NCI-H345 treated with DMSO at 0.1 percent for 48 hours (cell line): ENCODE measurements around the gene NKD1.

ENCODE experiments used
- DNase-seq: peaks from one replicate; lab custom pipeline; 2025; ENCODE audit not compliant: unreplicated experiment; lab: John Stamatoyannopoulos, UW

NKD1 gene

DNA sequence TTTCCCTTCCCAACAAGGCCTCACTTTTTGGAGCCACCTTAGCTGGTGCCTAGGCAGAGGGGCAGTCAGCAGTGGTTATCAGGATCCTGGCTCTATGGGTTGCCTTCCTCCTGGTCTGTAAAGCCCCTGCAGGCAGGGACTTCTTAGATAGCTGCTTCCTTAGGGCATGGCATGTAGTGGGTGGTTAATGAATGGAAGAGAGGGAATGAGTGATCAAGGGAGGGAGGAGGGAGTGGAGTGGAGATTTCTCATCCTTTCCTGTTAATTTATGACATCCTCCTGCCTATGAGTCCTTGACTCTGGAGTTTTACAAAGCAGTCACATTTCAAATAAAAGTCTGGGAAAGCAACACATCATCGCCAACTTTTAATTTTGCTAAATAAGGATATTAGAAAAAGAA is 92.2 kb downstream of the NKD1 start:
- DNase-seq = no peak

DNA sequence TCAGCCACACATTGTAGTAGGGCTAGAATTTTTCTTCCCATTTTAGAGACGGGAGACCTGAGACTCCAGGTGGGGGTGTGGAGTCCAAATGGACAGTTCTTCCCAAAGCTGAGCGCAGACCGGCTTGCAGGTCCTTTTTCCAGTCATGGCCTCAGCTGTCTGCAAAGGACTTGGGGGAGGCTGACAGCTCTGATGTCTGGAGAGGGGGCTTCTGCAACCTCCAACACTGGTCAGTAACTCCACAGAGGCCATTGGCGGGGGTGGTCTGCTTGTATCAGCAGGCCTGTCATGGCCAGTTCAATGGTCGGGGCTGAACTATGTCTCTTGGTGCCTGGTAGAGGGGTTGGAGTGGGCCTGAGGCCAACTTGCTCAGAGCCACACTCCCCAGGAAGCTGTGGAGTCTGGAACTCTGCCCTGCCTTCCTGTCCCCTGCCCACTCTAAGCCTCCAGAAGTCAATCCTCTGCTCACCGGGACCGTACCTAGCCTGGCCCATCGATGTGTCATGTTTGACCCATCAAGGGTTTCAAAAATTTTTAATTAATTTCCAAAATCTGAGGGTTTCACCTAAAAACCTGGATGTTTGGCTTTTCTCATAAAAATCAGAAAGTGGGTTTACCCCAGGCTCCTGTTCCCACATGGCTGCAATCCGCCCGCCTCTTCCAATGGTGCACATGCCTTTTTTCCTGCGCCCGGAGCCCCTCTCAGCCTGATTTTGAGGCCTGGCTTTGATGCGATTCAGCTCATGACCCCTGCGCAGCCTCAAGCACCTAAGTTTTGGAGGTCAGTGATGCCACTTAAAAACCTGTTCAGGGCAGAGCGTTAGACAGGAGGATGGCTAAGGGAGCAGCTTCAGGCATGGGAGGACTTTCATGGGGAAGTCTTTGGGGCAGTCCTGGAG is 93.0 kb downstream of the NKD1 start:
- no peak for DNase-seq

DNA sequence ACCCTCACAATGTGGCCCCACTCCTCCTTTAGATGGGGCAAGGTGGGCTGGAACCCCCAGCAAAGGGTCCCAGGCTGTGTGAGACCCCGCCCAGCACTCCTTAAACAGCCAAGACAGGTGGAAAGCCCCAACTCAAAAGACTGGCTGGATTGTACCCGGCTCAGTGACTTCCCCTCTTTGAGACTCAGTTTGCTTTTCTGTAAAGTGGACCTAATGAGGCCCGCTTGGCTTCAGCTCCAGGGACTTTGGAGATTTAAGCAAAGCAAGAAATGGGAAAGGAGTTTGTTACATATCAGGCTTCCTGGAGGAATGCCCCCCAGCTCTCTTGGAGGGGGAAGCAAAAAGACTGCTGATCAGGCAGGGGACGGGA is 93.6 kb downstream of the NKD1 start:
- DNase-seq = no peak

DNA sequence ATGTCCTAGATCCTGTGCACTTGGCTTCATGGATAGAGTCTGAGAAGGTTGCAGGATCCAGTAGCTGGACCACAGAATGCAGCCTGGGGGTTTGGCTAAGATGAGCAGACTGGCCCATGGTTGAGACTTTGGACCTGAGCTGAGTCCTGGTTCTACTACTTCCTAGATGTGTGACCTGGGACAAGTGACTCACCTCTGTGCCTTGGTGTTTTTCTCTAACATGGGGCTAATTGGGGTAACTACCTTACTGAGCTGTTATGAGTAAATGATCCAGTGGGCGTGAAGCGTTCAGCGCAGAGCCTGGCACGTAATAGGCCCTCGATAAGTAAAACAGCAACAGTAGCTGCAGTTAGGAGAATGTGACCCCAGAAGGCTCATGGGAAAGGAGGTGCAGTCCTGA is 94.2 kb downstream of the NKD1 start:
- no peak for DNase-seq

DNA sequence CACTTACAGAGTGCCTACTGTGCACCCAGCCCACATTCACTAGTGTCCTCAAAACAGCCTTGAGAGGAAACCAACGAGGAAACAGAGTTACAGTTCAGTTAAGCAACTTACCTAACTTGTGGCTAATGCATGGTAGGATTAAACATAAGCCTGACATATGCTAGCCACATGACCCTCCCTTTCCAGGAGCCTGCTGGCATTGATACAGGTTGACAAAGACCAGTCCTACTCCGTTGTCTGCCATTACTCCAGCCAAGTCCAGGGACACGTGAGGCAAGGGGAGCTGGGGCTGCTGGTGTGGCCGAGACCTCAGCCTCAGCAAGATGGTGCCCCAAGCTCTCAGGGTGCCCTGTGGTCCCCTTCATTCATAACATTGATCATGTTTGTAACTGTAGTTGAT is 95.0 kb downstream of the NKD1 start:
- DNase-seq = no peak

DNA sequence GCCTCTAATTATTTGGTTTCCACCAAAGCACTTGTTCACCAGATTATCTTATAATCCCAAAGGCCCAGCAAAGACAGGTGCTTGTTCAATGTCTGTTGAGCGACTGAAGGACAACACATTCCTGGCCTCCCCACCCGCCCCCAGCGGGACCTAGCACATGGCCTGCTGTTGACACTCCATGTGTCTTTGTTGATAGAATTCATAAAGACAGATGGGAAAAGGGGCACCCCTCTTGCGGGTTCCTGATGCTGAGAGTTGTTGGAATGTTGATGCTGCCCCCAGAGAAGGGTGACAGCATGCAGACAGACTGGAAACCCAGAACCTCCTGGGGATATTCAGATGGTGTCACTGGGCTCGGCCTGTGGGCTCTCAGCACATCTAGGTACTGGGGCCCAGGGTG is 96.0 kb downstream of the NKD1 start:
- no peak for DNase-seq

DNA sequence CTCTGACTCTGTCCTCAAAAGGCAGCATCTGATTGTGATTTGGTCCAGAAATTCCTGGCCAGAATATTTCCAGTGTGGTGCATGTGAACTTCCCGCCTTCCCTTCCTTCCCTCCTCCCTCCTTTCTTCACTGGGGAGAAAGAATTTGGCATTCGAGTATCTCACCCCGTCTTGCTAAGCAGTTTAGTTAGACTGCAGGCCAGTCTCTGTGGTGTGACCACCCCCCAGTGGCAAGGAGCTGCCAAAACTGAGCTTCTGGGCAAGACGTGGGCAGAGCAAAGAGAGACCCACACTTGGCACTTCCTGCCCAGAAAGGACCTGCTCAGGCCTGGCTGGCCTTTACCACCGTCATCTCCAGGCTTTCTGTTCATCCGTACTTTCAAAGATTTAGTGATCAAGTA is 96.5 kb downstream of the NKD1 start:
- no peak for DNase-seq

DNA sequence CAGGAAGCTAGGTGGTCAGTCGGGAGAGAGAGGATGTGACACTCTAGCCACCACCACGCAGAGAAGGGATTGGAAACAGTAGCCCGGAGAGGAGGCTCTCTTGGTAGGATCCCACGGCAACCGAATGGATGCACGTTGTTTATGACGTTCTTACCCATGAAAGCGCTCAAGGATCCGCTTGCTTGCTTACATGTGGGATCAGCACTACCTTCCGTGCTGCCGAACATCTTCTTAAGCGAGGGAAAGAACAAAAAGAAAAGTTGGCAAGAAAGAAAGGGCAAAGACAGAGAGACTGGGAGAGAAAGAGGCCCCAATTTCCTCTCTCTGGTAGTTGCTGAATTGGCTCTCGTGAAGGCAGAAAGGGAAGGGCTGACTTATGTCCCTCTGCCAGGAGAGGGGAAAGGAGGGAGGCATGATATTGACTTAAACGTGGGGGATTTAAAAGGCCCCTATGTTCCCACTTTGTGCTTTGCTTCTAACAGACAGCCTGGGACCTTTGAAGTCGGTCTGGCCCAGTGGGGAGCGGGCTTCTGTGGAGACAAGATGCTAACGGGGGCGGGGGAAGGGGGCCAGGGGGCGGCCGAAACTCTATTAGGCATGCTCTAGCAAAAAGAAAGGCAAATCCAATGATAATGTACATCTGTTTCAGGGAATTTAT is 97.5 kb downstream of the NKD1 start:
- DNase-seq = no peak

DNA sequence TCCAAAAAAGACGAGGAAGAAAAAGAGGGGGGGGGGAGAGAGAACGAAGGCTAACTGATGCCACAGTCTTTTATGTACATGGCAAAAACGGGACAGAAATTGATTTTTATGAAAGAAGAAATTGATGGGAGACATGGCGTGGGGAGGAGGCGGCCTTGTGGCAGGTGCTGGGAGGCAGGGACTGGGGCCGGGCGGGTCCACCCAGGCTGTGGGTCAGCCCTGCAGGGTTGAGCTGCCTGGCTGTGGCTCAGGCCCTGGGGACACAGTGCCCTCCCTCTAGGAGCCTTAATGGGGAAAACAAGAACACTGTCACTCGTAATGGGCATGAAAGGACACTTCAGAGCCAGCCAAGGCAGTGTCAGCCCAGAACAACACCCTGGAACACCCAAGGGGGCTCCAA is 98.1 kb downstream of the NKD1 start:
- DNase-seq = no peak

DNA sequence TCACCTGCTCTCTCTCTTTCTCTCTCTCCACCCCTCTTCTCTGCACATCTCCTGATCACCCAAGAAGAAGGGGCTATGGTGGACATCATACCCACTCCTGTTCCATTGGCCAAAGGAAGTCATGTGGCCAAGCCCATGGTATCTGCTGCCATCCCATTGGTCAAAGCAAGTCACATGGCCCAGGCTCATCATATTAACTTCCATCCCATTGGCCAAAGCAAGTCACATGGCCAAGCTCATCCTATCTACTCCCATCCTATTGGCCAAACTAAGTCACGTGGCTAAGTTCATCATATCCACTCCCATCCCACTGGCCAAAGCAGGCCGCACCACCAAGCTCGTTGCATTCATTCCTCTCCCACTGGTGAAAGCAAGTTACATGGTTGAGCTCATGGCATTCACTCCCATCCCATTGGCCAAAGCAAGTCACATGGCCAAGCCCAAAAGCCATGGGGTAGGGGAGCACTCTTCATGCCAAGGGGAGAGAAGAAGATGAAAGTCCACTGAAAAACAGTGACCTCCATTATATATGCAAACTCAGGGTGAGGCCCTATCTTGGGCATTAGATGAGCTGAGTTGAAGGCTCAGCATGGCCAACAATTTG is 103.7 kb downstream of the NKD1 start:
- DNase-seq = no peak

DNA sequence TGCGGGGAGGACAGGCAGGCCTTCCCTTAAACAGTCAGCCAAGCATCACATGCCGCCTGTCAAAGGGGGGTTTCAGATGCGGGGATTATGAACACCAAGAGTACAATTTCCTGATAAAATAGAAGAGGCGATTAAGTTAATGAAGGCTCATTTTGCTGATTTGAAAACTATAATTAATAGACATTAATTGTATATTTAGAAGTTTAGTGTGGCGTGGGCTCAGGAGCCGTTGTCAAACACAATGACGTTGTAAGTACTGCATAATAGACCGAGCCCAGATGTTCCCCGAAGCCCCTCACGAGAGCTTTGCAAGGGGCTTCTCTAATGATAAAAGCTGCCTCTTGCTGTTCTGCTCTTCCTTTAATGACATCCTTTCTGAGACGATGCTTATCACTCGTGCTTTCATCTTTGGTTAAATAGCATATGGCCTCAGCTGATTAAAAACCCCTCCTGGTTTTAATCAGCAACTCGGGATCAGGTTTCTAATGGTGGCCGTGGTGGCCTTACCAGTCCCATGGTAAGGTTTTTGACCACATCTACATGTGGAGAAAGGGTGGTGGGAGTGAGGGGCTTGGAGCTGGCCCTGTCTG is 104.7 kb downstream of the NKD1 start:
- DNase-seq = no peak

DNA sequence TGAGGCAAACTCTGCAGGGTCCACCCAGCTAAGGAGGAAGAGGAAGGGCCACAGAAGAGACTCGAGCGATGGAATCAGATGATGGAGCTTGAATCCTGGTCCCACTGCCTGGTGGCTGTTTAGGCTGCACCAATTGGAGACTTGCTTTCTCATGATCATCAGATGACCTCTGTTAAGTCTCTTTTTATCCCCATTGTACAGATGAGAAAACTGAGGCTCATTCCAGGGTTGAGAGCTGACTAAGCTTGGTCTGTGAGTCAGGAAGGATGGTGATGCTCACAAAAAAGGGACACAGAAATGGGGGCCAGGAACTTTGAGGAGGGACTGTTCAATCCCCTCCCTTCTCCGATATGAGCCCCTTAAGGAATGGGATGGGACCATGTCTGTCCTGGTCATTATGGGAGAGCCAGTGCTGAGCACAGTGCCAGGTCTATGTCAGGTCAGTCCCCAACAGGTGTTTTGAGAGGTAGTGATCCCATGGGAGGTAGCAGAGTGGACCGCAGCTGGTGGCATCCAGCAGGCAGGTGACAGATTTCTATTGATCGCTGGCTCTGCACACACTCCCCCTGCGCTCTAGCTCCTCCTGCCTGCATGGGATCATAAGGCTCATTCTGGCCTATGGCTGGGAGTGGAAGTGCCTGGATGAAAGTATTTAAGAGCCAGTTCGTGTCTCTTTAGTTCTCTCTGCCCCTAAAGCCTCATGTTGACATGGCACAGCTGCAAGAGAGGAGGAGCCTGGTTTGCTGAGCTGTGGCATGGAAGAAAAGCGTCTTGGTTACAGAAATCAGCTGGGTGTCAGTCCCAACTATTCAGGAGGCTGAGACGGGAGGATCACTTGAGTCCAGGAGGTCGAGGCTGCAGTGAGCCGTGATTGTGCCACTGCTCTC is 105.7 kb downstream of the NKD1 start:
- DNase-seq = no peak

DNA sequence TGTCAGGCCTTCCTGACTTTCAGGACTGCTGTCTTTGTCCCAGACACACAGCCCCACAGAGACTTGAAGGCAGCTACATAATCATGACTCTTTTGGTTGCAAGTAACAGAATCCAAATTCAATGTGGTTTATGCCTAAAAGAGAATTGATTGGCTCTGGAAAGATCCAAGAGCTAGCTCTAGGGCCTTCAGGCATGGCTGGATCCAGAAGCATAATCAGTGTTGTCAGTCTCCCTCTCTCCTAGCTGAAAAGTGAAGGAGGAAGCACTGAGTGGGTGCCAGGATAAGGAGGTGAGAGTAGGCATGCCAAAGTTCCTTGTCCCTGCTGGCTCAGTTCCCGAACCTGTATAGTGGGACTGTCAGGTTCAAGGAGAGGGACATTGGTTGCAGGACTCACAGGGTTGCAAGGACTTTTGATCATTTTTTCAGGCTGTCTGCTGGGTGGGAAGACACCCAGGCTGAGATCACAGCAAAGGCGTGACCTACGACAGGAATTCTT is 107.4 kb downstream of the NKD1 start:
- DNase-seq = no peak

DNA sequence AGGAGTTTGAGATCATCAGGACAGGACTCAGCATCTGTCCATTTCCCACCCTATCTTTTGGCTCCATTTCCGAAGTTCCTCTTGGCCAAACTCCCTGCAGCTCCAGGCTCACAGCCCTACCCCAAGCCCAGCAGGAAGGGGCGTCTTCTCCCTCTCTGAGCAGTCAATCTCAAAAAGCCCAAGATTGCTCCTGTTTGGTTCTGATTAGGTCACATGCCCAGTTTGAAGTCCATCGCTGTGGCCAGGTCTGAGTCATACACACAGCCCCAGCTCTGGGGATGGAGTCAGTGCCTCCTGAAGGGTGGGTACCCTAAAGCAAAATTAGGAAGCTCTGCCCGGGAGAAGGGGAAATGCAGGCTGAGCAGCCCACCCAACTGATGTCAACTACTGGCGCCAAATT is 109.0 kb downstream of the NKD1 start:
- DNase-seq = no peak

DNA sequence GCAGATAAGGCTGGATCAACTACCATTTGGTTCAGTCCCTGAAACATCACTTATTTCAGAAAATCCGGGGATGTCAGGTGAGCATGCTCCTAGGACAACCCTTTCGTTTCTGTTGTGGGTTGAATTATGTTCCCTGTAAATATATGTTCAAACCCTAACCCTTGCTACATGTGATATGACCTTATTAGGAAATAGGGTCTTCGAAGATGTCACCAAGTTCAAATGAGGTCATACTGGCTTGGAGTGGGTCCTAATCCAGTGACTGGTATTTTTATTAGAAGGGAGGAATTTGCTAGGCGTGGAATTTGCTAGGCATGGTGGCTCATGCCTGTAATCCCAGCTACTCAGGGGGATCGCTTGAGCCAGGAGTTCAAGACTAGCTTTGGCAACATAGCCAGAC is 111.6 kb downstream of the NKD1 start:
- DNase-seq = no peak

DNA sequence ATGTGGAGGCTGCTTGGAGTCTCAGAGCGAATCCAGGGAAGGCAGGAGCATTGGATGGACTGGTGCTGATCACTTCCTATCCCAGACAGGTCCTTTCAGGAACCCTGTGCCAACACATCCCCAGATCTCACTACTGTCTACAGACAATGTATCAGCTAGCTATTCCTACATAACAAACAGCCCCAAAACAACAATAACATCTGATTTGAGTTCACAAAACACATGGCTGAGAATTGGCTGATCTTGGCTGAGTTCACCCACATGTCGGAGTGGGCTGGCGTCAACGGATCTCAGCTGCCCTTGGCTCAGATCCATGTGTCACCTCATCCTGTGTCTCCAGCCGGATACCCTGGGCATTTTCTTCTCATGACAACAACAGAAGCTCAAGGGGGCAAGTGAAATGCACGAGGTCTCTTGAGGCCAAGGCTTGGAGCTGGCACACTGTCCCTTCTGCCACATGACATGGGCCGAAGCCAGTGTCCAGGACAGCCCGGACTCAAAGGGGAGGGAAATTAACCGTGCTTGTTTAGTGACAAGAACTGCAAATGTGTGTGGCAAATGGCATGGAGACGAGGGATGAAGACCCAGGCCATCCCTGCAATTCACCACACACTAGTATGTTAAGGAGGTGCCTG is 114.2 kb downstream of the NKD1 start:
- DNase-seq = no peak

DNA sequence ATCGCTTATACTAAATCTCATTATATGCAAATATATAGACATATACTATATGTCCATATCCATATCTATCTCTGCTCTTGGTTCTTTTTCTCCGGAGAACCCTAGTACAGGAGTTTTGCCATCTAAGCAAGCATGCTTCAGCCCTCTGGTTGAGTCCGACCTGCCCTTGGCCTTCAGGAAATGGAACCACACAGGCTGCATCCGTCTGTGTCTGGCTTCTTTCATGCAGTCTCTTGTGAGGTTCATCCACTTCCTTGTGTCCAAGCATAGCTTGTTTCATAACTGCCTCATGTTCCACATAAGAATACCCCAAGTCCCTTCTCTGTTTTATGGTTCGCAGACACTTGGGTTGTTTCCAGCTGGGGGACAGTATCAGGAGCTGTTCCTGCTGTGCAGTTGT is 116.1 kb downstream of the NKD1 start:
- no peak for DNase-seq

DNA sequence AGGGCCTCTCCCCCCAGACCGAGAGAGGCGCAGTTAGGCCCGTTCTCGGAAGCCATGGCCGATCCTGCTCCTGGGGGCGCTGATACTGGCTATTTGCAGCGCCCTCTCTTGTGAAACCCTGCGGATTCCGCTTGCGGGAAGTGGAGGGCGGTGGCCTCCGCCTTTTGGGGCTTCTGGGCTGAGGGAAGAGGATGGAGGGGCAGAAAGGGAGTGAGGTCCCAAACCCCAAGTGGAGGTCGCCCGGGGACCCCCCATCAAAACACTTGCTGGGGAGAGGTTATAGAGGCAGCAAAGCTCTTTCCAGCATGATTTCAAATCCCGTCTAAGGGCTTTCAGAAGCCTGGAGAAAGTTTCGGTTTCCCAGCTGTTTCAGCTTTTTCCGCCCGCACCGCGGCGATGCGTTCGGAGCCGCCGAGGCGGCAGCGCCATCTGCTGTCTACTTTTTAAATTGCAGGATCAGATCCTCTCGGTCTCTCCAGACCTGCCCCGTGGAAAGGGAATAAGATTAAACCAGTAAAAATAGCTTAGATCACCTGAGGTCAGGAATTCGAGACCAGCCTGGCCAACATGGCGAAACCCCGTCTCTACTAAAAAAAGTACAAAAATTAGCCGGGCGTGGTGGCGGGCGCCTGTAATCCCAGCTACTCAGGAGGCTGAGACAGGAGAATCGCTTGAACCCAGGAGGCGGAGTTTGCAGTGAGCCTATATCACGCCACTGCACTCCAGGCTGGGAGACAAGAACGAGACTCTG is 117.1 kb downstream of the NKD1 start:
- DNase-seq = no peak

DNA sequence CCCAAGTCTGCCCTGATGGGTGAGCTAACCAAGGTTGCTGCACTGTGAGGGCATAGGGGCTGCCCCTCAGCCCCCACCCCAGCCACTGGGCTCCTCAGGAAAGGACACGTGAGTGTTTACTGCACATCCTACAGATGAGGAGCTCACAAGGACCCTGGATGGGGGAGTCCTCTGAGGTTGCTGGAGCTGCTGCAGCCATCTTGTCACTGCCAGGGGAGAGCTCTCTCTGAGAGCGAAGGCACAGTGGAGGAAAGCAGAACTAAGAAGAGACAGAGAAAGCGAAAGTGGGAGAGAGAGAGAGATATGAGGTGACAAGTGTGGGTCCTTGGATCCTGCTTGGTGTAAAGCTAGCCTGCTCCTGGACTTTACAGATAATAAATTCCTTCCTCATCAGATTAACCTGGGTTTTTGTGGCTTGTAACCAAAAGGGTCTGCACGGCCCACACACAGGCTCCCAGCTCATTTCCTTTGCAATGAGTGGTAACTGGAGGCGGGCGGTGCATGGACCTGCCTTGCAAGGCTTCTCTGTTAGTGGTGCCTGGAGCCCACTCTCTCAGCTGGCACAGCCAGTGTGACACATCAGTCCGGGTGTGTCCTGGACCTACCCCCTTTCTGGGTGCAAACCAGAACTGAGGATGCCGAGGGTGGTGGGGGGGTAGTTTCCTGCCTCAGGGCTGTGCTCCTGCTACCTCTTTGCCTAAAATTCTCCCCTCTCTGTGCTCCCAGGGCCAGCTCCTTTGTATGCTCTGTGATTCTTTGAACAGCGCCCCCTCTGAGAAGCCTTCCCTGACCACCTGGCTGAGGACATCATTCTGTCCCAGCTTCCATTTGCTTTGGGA is 118.7 kb downstream of the NKD1 start:
- no peak for DNase-seq
